ENCODE data around the gene PRR11.

- no peak for TF ChIP-seq E2F1 (CRISPR knock-in tag; IDR thresholded peaks at IDR 0.05)
- TF ChIP-seq ZNF263 (CRISPR knock-in tag; IDR thresholded peaks at IDR 0.05; ENCODE audit: low read depth) = no peak
- no peak for TF ChIP-seq CTCF (IDR thresholded peaks at IDR 0.05)
- TF ChIP-seq PRDM15 (CRISPR knock-in tag; IDR thresholded peaks at IDR 0.05) = no peak
- TF ChIP-seq SP1 (CRISPR knock-in tag; conservative IDR thresholded peaks at IDR 0.05) = no peak
- TF ChIP-seq ATF1 (CRISPR knock-in tag; IDR thresholded peaks at IDR 0.05) = no peak
- no peak for TF ChIP-seq USF2 (CRISPR knock-in tag; IDR thresholded peaks at IDR 0.05)
- no peak for TF ChIP-seq ZBTB43 (CRISPR knock-in tag; IDR thresholded peaks at IDR 0.05)
- TF ChIP-seq ZNF512 (CRISPR knock-in tag; IDR thresholded peaks at IDR 0.05; ENCODE audit: borderline replicate concordance) = no peak
- TF ChIP-seq E2F5 (CRISPR knock-in tag; IDR thresholded peaks at IDR 0.05) = no peak
- TF ChIP-seq ZNF671 (CRISPR knock-in tag; IDR thresholded peaks at IDR 0.05) = no peak
- TF ChIP-seq JUN (CRISPR knock-in tag; IDR thresholded peaks at IDR 0.05) = no peak
Measured at GRCh38 chr17:59202320-59202719, 46.8 kb downstream of the PRR11 start.
